Stomach (tissue), 4 donors: Measurements from ENCODE around the gene FAM83E.

ENCODE experiments used
- POLR2A ChIP-seq, 4 donors: fragments of 450-650 bp; IDR thresholded peaks; one replicate each; pipeline ENCODE4 v1.6.1; 2016; ENCODE audit warnings: antibody characterized with exemption in 4 of 4, control low read depth in 2 of 4, mild to moderate bottlenecking in 1 of 4, moderate library complexity in 1 of 4
- POLR2AphosphoS5 ChIP-seq, 3 donors: sonication (generic); formaldehyde crosslinking; IDR thresholded peaks; one replicate each; pipeline ENCODE4 v1.6.1; 2016; ENCODE audit warnings: antibody characterized with exemption in 3 of 3
- TF ChIP-seq, protein P1 (sequence below), 7 experiments: fragments of 450-650 bp in 4 of 7; fragments of 200-600 bp in 3 of 7; sonication (generic) in 3 of 7; IDR thresholded peaks; one replicate each; pipeline ENCODE4 v1.5.1; 2016 to 2019; ENCODE audit warnings: antibody characterized with exemption in 7 of 7, control low read depth in 2 of 7, mild to moderate bottlenecking in 1 of 7

DNA sequence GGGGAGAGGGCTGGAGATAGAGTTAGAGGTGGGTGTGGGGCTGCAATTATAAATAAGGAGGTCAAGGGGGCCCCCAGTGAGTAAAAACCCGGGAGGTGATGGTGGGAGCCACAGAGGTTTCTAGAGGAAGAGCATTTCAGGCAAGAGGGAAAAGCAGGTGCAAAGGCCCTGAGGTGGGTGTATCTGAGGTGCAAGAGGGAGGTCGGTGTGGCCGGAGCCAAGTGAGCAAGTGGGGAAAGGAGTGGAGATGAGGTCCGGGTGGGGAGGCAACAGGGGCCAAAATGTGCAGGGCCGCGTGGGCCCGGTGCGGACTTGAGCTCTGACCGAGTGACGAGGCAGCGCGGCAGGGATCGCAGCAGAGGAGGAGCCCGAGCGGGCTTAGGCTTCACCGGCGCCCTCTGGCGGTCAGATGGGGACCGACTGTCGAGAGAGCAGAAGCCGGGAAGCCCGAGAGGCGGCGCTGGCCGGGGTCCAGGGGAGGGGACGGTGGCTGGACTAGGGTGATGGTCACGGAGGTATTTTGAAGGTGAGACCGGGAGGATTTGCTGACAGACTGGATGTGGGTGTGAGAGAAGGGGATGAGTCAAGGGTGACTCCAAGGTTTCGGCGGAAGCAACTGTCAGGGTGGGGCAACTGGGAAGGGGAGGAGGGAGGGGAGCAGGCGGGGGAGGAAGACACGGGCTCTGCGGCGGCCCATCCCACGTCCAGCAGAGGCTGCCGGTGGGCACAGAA lies 26.0 kb downstream of the FAM83E start:
- TF ChIP-seq, protein P1, sequence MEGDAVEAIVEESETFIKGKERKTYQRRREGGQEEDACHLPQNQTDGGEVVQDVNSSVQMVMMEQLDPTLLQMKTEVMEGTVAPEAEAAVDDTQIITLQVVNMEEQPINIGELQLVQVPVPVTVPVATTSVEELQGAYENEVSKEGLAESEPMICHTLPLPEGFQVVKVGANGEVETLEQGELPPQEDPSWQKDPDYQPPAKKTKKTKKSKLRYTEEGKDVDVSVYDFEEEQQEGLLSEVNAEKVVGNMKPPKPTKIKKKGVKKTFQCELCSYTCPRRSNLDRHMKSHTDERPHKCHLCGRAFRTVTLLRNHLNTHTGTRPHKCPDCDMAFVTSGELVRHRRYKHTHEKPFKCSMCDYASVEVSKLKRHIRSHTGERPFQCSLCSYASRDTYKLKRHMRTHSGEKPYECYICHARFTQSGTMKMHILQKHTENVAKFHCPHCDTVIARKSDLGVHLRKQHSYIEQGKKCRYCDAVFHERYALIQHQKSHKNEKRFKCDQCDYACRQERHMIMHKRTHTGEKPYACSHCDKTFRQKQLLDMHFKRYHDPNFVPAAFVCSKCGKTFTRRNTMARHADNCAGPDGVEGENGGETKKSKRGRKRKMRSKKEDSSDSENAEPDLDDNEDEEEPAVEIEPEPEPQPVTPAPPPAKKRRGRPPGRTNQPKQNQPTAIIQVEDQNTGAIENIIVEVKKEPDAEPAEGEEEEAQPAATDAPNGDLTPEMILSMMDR (IDR thresholded peaks at IDR 0.05): peak in 6 of 7 experiments; percentile 81 to 98 (median 92)
- peak in 1 of 3 donors; percentile 65 for TF ChIP-seq POLR2AphosphoS5 (IDR thresholded peaks at IDR 0.05)
- TF ChIP-seq POLR2A (IDR thresholded peaks at IDR 0.05): no peak
